CD4-positive, alpha-beta T cell treated with Interleukin-2 at 100 ng/mL for 4 hours (primary cell): Measurements from ENCODE around the gene CEP95.
"Not testable (repeated sequence)": the region's sequence is repeated elsewhere in the genome, so short reads cannot be mapped to it uniquely, and the experiment has no call there.

Experiments used
- DNase-seq: peaks from one replicate; pipeline ENCODE4 v3.0.0-alpha.2; 2020; ENCODE audit warnings: low spot score

Gene CEP95

GRCh38 chr17:64573214-64573613, 66.4 kb downstream of the CEP95 start:
- no peak for DNase-seq

- no peak for DNase-seq
Observed at GRCh38 chr17:64574646-64575045, 67.9 kb downstream of the CEP95 start.

GRCh38 chr17:64575431-64575830, 68.7 kb downstream of the CEP95 start:
- no peak for DNase-seq

- DNase-seq: not testable (repeated sequence)
Observed at GRCh38 chr17:64577025-64577424, 70.2 kb downstream of the CEP95 start.

- DNase-seq: no peak
Observed at GRCh38 chr17:64579917-64580316, 73.1 kb downstream of the CEP95 start.

GRCh38 chr17:64580384-64581315, 73.9 kb downstream of the CEP95 start:
- no peak for DNase-seq

- no peak for DNase-seq
Observed at GRCh38 chr17:64583038-64583437, 76.3 kb downstream of the CEP95 start.

GRCh38 chr17:64585146-64585545, 78.4 kb downstream of the CEP95 start:
- DNase-seq: no peak
